CD4-positive, CD25-positive, alpha-beta regulatory T cell (primary cell): ENCODE results near the gene CELSR1. TPM values are rescaled to one million over a fixed set of nuclear protein-coding genes. Genes with fewer than 3 reads are reported as not detected.
A peak's percentile ranks its signal among the peaks of the same experiment; 100 is the strongest.

Source experiments
- ATAC-seq, 2 donors: fragments of 150-1000 bp; cut with Tn5 transposase; one replicate each; pipeline ENCODE4 v1.10.0; 2021; ENCODE audit warnings: low read depth in 2 of 2, moderate number of reproducible peaks in 2 of 2, moderate library complexity in 1 of 2
- DNase-seq, 3 donors: peaks; one replicate each; pipeline versions ENCODE4 v3.0.0 to v3.0.0-alpha.2; 2012 to 2022; ENCODE audit warnings: mixed read lengths in 1 of 3
- H3K27ac ChIP-seq: one replicate; pipeline ENCODE4 v1.7.0; 2013; ENCODE audit warnings: mild to moderate bottlenecking, low read length; ENCODE audit not compliant: insufficient read depth, poor library complexity, severe bottlenecking
- H3K27me3 ChIP-seq: one replicate; pipeline ENCODE4 v1.7.0; 2013; ENCODE audit warnings: low read length; ENCODE audit not compliant: control insufficient read depth, insufficient read depth
- H3K36me3 ChIP-seq: one replicate; pipeline ENCODE4 v1.7.0; 2013; ENCODE audit warnings: mild to moderate bottlenecking, low read length, moderate library complexity; ENCODE audit not compliant: control insufficient read depth, insufficient read depth
- H3K4me1 ChIP-seq: 2 replicates; pipeline ENCODE4 v1.7.0; 2013; ENCODE audit warnings: mild to moderate bottlenecking, low read length; ENCODE audit not compliant: insufficient read depth, control insufficient read depth, poor library complexity, severe bottlenecking
- H3K4me3 ChIP-seq: one replicate; pipeline ENCODE4 v1.7.0; 2013; ENCODE audit warnings: low read depth, mild to moderate bottlenecking, low read length, moderate library complexity
- H3K9me3 ChIP-seq, 2 experiments: 1 replicate in 1 of 2; 2 replicates in 1 of 2; pipeline ENCODE4 v1.7.0; 2013; ENCODE audit warnings: low read length in 2 of 2, mild to moderate bottlenecking in 1 of 2, moderate library complexity in 1 of 2; ENCODE audit not compliant: control insufficient read depth in 2 of 2
- H3K27ac Mint-ChIP-seq, 3 donors: one replicate each; pipeline ENCODE4 v1.8.0; 2020 to 2022; ENCODE audit warnings: mild to moderate bottlenecking in 3 of 3, mixed read lengths in 3 of 3, moderate library complexity in 2 of 3
- H3K27me3 Mint-ChIP-seq: one replicate; pipeline ENCODE4 v1.8.0; 2022; ENCODE audit warnings: mild to moderate bottlenecking, mixed read lengths
- H3K36me3 Mint-ChIP-seq: one replicate; pipeline ENCODE4 v1.8.0; 2020; ENCODE audit warnings: mixed read lengths
- H3K4me1 Mint-ChIP-seq, 4 donors: one replicate each; pipeline ENCODE4 v1.8.0; 2020 to 2022; ENCODE audit warnings: mixed read lengths in 4 of 4, mild to moderate bottlenecking in 1 of 4
- H3K4me3 Mint-ChIP-seq, 4 donors: one replicate each; pipeline ENCODE4 v1.8.0; 2020 to 2022; ENCODE audit warnings: mild to moderate bottlenecking in 4 of 4, mixed read lengths in 4 of 4, moderate library complexity in 3 of 4
- H3K9me3 Mint-ChIP-seq, 7 donors: one replicate each; pipeline ENCODE4 v1.8.0; 2020 to 2022; ENCODE audit warnings: mixed read lengths in 7 of 7, mild to moderate bottlenecking in 3 of 7, moderate library complexity in 2 of 7
- polyA plus RNA-seq, 4 donors: library from polyadenylated mRNA; unstranded; fragments of 300-500 nt; fragmentation: Illumina TruSeq; gene quantifications; one replicate each; pipeline ENCODE4 v1.2.3, GENCODE V29; 2021
- total RNA-seq: library from RNA; stranded (reverse); gene quantifications from one replicate; pipeline ENCODE4 v1.2.3, GENCODE V29; 2022

The CELSR1 gene
- total and polyA plus RNA-seq, 5 donors from 2014 or later = 0.10 to 1.4 (median 0.45) TPM; not detected in 1

GRCh38 chr22:46567471-46567870 lies 30.1 kb upstream of the CELSR1 start:
- H3K9me3 Mint-ChIP-seq = peaks cover 0 to 13% (median 3%) of the 10 kb centered on the region in 7 donors
- no peaks in the 10 kb centered on the region for H3K36me3 Mint-ChIP-seq
- H3K27me3 Mint-ChIP-seq = peaks cover 4% of the 10 kb centered on the region
- no peak overlapping the region for H3K27ac ChIP-seq
- no peaks in the 10 kb centered on the region for H3K27me3 ChIP-seq
- peaks cover 5 to 11% of the 10 kb centered on the region in 2 experiments for H3K9me3 ChIP-seq
- no peak for DNase-seq
- ATAC-seq = no peak
- peaks cover 5% of the 10 kb centered on the region for H3K4me1 ChIP-seq
- H3K36me3 ChIP-seq = no peaks in the 10 kb centered on the region
- no peaks in the 10 kb centered on the region for H3K4me1 Mint-ChIP-seq
- H3K27ac Mint-ChIP-seq = no peak overlapping the region
- H3K4me3 ChIP-seq = no peak overlapping the region
- no peak overlapping the region for H3K4me3 Mint-ChIP-seq

- DNase-seq (no peak), ATAC-seq (no peak)
- Histone ChIP-seq H3K27ac (no peak overlapping the region), H3K9me3 (no peaks in the 10 kb centered on the region), H3K36me3 (no peaks in the 10 kb centered on the region), H3K27me3 (no peaks in the 10 kb centered on the region), H3K4me3 (no peak overlapping the region), H3K4me1 (peaks cover 5% of the 10 kb centered on the region)
- no peaks in the 10 kb centered on the region for H3K36me3 Mint-ChIP-seq
- H3K27ac Mint-ChIP-seq = no peak overlapping the region
- peaks cover 0 to 2% (median 0%) of the 10 kb centered on the region in 4 donors for H3K4me1 Mint-ChIP-seq
- H3K4me3 Mint-ChIP-seq = peak overlapping the region in 1 of 4 donors; percentile 47
- no peaks in the 10 kb centered on the region for H3K9me3 Mint-ChIP-seq
- no peaks in the 10 kb centered on the region for H3K27me3 Mint-ChIP-seq
Observed at GRCh38 chr22:46564084-46564714, 26.8 kb upstream of the CELSR1 start.

GRCh38 chr22:46563381-46564083 lies 26.1 kb upstream of the CELSR1 start:
- Mint-ChIP-seq H3K27me3 (peaks cover 4% of the 10 kb centered on the region), H3K4me1 (peaks cover 0 to 2% (median 0%) of the 10 kb centered on the region in 4 donors), H3K36me3 (no peaks in the 10 kb centered on the region), H3K4me3 (peak overlapping the region in 3 of 4 donors; percentile 16 to 77 (median 51)), H3K27ac (peak overlapping the region in 1 of 3 donors; percentile 20), H3K9me3 (no peaks in the 10 kb centered on the region)
- peak; percentile 44 to 78 (median 72) for DNase-seq
- peak; percentile 77 to 85 for ATAC-seq
- Histone ChIP-seq H3K9me3 (no peaks in the 10 kb centered on the region), H3K4me3 (no peak overlapping the region), H3K27ac (no peak overlapping the region), H3K27me3 (no peaks in the 10 kb centered on the region), H3K36me3 (no peaks in the 10 kb centered on the region), H3K4me1 (peaks cover 5% of the 10 kb centered on the region)

- H3K36me3 ChIP-seq = no peaks in the 10 kb centered on the region
- H3K4me3 ChIP-seq = no peak overlapping the region
- no peak for DNase-seq
- H3K4me1 Mint-ChIP-seq = peaks cover 0 to 2% (median 0%) of the 10 kb centered on the region in 4 donors
- H3K27me3 ChIP-seq = no peaks in the 10 kb centered on the region
- H3K36me3 Mint-ChIP-seq = no peaks in the 10 kb centered on the region
- H3K27me3 Mint-ChIP-seq = peaks cover 4% of the 10 kb centered on the region
- peaks cover 0 to 8% (median 0%) of the 10 kb centered on the region in 7 donors for H3K9me3 Mint-ChIP-seq
- H3K4me3 Mint-ChIP-seq = no peak overlapping the region
- no peak overlapping the region for H3K27ac Mint-ChIP-seq
- no peak overlapping the region for H3K27ac ChIP-seq
- no peak for ATAC-seq
- peaks cover 5% of the 10 kb centered on the region for H3K4me1 ChIP-seq
- peaks cover 0 to 6% of the 10 kb centered on the region in 2 experiments for H3K9me3 ChIP-seq
Observed at GRCh38 chr22:46561435-46561905, 24.1 kb upstream of the CELSR1 start.

- Mint-ChIP-seq H3K27ac (no peak overlapping the region), H3K4me1 (peaks cover 0 to 2% (median 0%) of the 10 kb centered on the region in 4 donors), H3K36me3 (no peaks in the 10 kb centered on the region), H3K27me3 (peaks cover 4% of the 10 kb centered on the region), H3K9me3 (peaks cover 0 to 8% (median 0%) of the 10 kb centered on the region in 7 donors), H3K4me3 (no peak overlapping the region)
- peaks cover 0 to 6% of the 10 kb centered on the region in 2 experiments for H3K9me3 ChIP-seq
- DNase-seq (no peak), ATAC-seq (no peak)
- no peak overlapping the region for H3K4me3 ChIP-seq
- H3K27ac ChIP-seq = no peak overlapping the region
- no peaks in the 10 kb centered on the region for H3K36me3 ChIP-seq
- H3K4me1 ChIP-seq = peaks cover 5% of the 10 kb centered on the region
- H3K27me3 ChIP-seq = no peaks in the 10 kb centered on the region
Observed at GRCh38 chr22:46560696-46561295, 23.4 kb upstream of the CELSR1 start.

GRCh38 chr22:46557736-46558480 lies 20.5 kb upstream of the CELSR1 start:
- Histone ChIP-seq H3K4me1 (no peaks in the 10 kb centered on the region), H3K9me3 (peaks cover 0 to 6% of the 10 kb centered on the region in 2 experiments), H3K27me3 (no peaks in the 10 kb centered on the region), H3K27ac (no peak overlapping the region), H3K36me3 (no peaks in the 10 kb centered on the region), H3K4me3 (no peak overlapping the region)
- Mint-ChIP-seq H3K4me3 (no peak overlapping the region), H3K36me3 (peaks cover 4% of the 10 kb centered on the region), H3K27me3 (peaks cover 7% of the 10 kb centered on the region), H3K9me3 (peaks cover 0 to 12% (median 1%) of the 10 kb centered on the region in 7 donors), H3K27ac (no peak overlapping the region), H3K4me1 (peaks cover 0 to 2% (median 0%) of the 10 kb centered on the region in 4 donors)
- ATAC-seq = no peak
- DNase-seq = no peak

- Mint-ChIP-seq H3K27me3 (peaks cover 10% of the 10 kb centered on the region), H3K9me3 (peaks cover 0 to 12% (median 2%) of the 10 kb centered on the region in 7 donors), H3K36me3 (peaks cover 4% of the 10 kb centered on the region), H3K27ac (no peak overlapping the region), H3K4me1 (peaks cover 0 to 2% (median 0%) of the 10 kb centered on the region in 4 donors), H3K4me3 (no peak overlapping the region)
- no peak for DNase-seq
- H3K27me3 ChIP-seq = no peaks in the 10 kb centered on the region
- ATAC-seq = no peak
- H3K4me3 ChIP-seq = no peak overlapping the region
- peaks cover 0 to 10% of the 10 kb centered on the region in 2 experiments for H3K9me3 ChIP-seq
- H3K36me3 ChIP-seq = no peaks in the 10 kb centered on the region
- H3K4me1 ChIP-seq = no peaks in the 10 kb centered on the region
- H3K27ac ChIP-seq = no peak overlapping the region
Observed at GRCh38 chr22:46556775-46557174, 19.4 kb upstream of the CELSR1 start.
